ENCODE measurements around the gene CCT3.
"Not testable (repeated sequence)": the region's sequence is repeated elsewhere in the genome, so short reads cannot be mapped to it uniquely, and the experiment has no call there.

Gene CCT3

GRCh38 chr1:156347331-156347730 is 9.2 kb upstream of the CCT3 start:
- H3K9me3 ChIP-seq (replicated peaks; ENCODE audit: insufficient read depth, low read length), result no peaks in the 10 kb centered on the region
- DNase-seq, result no peak
- H3K4me2 ChIP-seq (ENCODE audit: low read depth, low read length), result no peak overlapping the region
- TF ChIP-seq EZH2 (optimal IDR thresholded peaks at IDR 0.05; ENCODE audit: low read depth, low read length) (no peak), EZH2phosphoT487 (IDR thresholded peaks at IDR 0.05; ENCODE audit: low read length) (no peak)
- TF ChIP-seq, protein P1, sequence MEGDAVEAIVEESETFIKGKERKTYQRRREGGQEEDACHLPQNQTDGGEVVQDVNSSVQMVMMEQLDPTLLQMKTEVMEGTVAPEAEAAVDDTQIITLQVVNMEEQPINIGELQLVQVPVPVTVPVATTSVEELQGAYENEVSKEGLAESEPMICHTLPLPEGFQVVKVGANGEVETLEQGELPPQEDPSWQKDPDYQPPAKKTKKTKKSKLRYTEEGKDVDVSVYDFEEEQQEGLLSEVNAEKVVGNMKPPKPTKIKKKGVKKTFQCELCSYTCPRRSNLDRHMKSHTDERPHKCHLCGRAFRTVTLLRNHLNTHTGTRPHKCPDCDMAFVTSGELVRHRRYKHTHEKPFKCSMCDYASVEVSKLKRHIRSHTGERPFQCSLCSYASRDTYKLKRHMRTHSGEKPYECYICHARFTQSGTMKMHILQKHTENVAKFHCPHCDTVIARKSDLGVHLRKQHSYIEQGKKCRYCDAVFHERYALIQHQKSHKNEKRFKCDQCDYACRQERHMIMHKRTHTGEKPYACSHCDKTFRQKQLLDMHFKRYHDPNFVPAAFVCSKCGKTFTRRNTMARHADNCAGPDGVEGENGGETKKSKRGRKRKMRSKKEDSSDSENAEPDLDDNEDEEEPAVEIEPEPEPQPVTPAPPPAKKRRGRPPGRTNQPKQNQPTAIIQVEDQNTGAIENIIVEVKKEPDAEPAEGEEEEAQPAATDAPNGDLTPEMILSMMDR (IDR thresholded peaks at IDR 0.05; ENCODE audit: low read length), result no peak
- H3K27ac ChIP-seq (ENCODE audit: low read length), result no peak overlapping the region
- no peaks in the 10 kb centered on the region for H4K20me1 ChIP-seq (ENCODE audit: insufficient read depth, low read length)
- H3K4me1 ChIP-seq (ENCODE audit: low read length), result no peaks in the 10 kb centered on the region
- H3K4me3 ChIP-seq (ENCODE audit: low read length), result no peak overlapping the region
- H3K27me3 ChIP-seq (replicated peaks; ENCODE audit: insufficient read depth, low read length), result no peaks in the 10 kb centered on the region
- no peaks in the 10 kb centered on the region for H3F3A ChIP-seq (ENCODE audit: insufficient read depth, low read length)
- no peak overlapping the region for H2AFZ ChIP-seq (ENCODE audit: low read length)
- H3K9ac ChIP-seq (ENCODE audit: low read length), result no peak overlapping the region
- H3K79me2 ChIP-seq (ENCODE audit: low read length), result no peaks in the 10 kb centered on the region
- no peaks in the 10 kb centered on the region for H3K36me3 ChIP-seq (replicated peaks; ENCODE audit: insufficient read depth, low read length)
- H3K9me2 ChIP-seq (replicated peaks; ENCODE audit: insufficient read depth, low read length), result no peaks in the 10 kb centered on the region

DNA sequence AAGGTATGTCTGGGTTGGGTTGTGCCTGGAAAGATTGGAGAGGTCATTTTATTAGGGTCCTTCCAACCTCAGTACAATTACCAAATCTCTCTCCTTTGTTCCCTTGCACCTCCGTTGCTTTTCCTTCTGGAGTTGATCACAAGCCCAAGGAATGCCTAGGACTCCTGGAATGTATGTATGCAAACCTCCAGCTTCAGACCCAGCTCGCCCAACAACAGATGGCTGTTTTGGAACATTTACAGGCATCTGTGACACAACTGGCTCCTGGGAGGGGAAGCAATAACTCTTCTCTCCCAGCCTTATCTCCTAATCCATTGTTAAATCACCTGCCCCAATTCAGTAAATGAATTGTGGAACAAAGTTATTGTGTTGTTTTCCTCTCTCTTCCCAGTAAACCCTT is 8.5 kb upstream of the CCT3 start:
- H3F3A ChIP-seq (ENCODE audit: insufficient read depth, low read length), result no peaks in the 10 kb centered on the region
- TF ChIP-seq EZH2phosphoT487 (IDR thresholded peaks at IDR 0.05; ENCODE audit: low read length) (no peak), EZH2 (optimal IDR thresholded peaks at IDR 0.05; ENCODE audit: low read depth, low read length) (no peak)
- TF ChIP-seq, protein P1 (IDR thresholded peaks at IDR 0.05; ENCODE audit: low read length), result no peak

DNA sequence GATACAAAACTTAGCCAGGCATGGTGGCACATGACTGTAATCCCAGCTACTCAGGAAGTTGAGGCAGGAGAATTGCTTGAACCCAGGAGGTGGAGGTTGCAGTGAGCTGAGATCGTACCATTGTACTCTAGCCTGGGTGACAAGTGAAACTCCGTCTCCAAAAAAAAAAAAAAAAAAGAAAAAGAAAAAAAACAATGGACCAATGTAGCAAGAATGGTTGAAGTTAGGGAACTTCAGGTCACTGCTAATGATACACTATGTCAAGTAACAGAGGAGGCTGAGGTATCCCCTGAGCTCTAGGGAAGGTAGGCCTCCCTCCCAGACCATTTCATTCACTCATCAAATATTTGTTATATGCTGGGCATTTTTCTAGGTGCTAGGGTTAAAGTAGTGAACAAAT is 7.9 kb upstream of the CCT3 start:
- H3F3A ChIP-seq (ENCODE audit: insufficient read depth, low read length); H3K4me3 ChIP-seq (ENCODE audit: low read length); H4K20me1 ChIP-seq (ENCODE audit: insufficient read depth, low read length); H3K4me2 ChIP-seq (ENCODE audit: low read depth, low read length); DNase-seq; H3K9ac ChIP-seq (ENCODE audit: low read length); H3K9me3 ChIP-seq (replicated peaks; ENCODE audit: insufficient read depth, low read length); H3K9me2 ChIP-seq (replicated peaks; ENCODE audit: insufficient read depth, low read length); H3K27me3 ChIP-seq (replicated peaks; ENCODE audit: insufficient read depth, low read length); H3K27ac ChIP-seq (ENCODE audit: low read length); H3K36me3 ChIP-seq (replicated peaks; ENCODE audit: insufficient read depth, low read length); H3K4me1 ChIP-seq (ENCODE audit: low read length); H3K79me2 ChIP-seq (ENCODE audit: low read length); H2AFZ ChIP-seq (ENCODE audit: low read length): not testable (repeated sequence)

More for the DNA sequence above, 8.5 kb upstream of the CCT3 start:
- Histone ChIP-seq H3K4me2 (ENCODE audit: low read depth, low read length) (no peak overlapping the region), H3K79me2 (ENCODE audit: low read length) (no peaks in the 10 kb centered on the region), H3K36me3 (replicated peaks; ENCODE audit: insufficient read depth, low read length) (no peaks in the 10 kb centered on the region), H3K4me3 (ENCODE audit: low read length) (no peak overlapping the region), H3K27me3 (replicated peaks; ENCODE audit: insufficient read depth, low read length) (no peaks in the 10 kb centered on the region), H3K9me3 (replicated peaks; ENCODE audit: insufficient read depth, low read length) (no peaks in the 10 kb centered on the region), H2AFZ (ENCODE audit: low read length) (no peak overlapping the region), H3K9me2 (replicated peaks; ENCODE audit: insufficient read depth, low read length) (no peaks in the 10 kb centered on the region), H3K27ac (ENCODE audit: low read length) (no peak overlapping the region), H3K9ac (ENCODE audit: low read length) (no peak overlapping the region), H4K20me1 (ENCODE audit: insufficient read depth, low read length) (no peaks in the 10 kb centered on the region), H3K4me1 (ENCODE audit: low read length) (no peaks in the 10 kb centered on the region)
- DNase-seq, result no peak

DNA sequence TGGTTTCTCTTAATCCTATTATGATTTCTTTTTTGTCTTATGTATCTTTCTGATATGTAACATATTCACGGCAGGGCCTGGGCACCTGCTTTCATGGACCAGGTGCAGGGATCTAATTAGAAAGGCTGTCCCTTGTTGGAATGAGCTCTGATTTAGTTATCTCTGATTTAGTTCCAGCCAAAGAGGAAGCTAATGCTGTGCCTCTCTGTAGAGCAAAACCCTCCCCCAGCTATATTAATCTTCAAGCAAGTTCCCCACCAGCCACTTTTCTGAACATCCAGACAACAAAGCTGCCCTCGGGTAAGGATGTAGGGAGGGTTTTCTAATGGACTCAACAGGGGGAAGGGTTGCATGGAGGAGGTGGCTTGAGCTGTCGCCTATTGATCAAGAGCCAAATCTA is 6.3 kb upstream of the CCT3 start:
- no peaks in the 10 kb centered on the region for H3K9me3 ChIP-seq (replicated peaks; ENCODE audit: insufficient read depth, low read length)
- H3K27me3 ChIP-seq (replicated peaks; ENCODE audit: insufficient read depth, low read length), result no peaks in the 10 kb centered on the region
- peaks cover 4% of the 10 kb centered on the region for H3F3A ChIP-seq (ENCODE audit: insufficient read depth, low read length)
- H3K27ac ChIP-seq (ENCODE audit: low read length), result no peak overlapping the region
- no peak for DNase-seq
- TF ChIP-seq EZH2phosphoT487 (IDR thresholded peaks at IDR 0.05; ENCODE audit: low read length) (no peak), EZH2 (optimal IDR thresholded peaks at IDR 0.05; ENCODE audit: low read depth, low read length) (no peak)
- TF ChIP-seq, protein P1 (IDR thresholded peaks at IDR 0.05; ENCODE audit: low read length), result no peak
- no peaks in the 10 kb centered on the region for H4K20me1 ChIP-seq (ENCODE audit: insufficient read depth, low read length)
- no peaks in the 10 kb centered on the region for H3K4me1 ChIP-seq (ENCODE audit: low read length)
- H3K4me2 ChIP-seq (ENCODE audit: low read depth, low read length), result no peak overlapping the region
- H3K9me2 ChIP-seq (replicated peaks; ENCODE audit: insufficient read depth, low read length), result no peaks in the 10 kb centered on the region
- no peaks in the 10 kb centered on the region for H3K36me3 ChIP-seq (replicated peaks; ENCODE audit: insufficient read depth, low read length)
- no peak overlapping the region for H3K4me3 ChIP-seq (ENCODE audit: low read length)
- no peak overlapping the region for H3K9ac ChIP-seq (ENCODE audit: low read length)
- H2AFZ ChIP-seq (ENCODE audit: low read length), result no peak overlapping the region
- no peaks in the 10 kb centered on the region for H3K79me2 ChIP-seq (ENCODE audit: low read length)

Data from MM.1S (cell line).